PC-3 (cell line): ENCODE results near the gene CMC2. TPM values are rescaled to one million over a fixed set of nuclear protein-coding genes. Genes with fewer than 3 reads are reported as not detected.

Experiments
- ATAC-seq: fragments of 200-7000 bp; cut with Tn5 transposase; 2 replicates; pipeline ENCODE4 v1.9.1; 2020; ENCODE audit warnings: mild to moderate bottlenecking, moderate library complexity
- BruUV-seq: library from RNA; stranded (reverse); fragments of 400-500 nt; replicated peaks from 2 replicates; lab custom pipeline; 2021; lab: Mats Ljungman, UMichigan
- CTCF ChIA-PET: fragments of 300-600 bp; sonication (Branson Sonifier 250); formaldehyde crosslinking; loops from one replicate; lab custom pipeline; 2022; ENCODE audit warnings: antibody characterized with exemption; lab: Charles Lee
- POLR2A ChIA-PET: fragments of 300-600 bp; sonication (Branson Sonifier 250); formaldehyde crosslinking; loops from one replicate; lab custom pipeline; 2022; ENCODE audit warnings: antibody characterized with exemption; ENCODE audit not compliant: unreplicated experiment; lab: Charles Lee
- DNase-seq: peaks from one replicate; pipeline ENCODE4 v3.0.0-alpha.2; 2015
- H2AFZ ChIP-seq: fragments of 300-600 bp; sonication (generic); 2 replicates; pipeline ENCODE4 v1.6.0; 2016; ENCODE audit warnings: antibody characterized with exemption, low read length
- H3F3A ChIP-seq: fragments of 300-600 bp; sonication (generic); one replicate; pipeline ENCODE4 v1.6.0; 2017; ENCODE audit warnings: antibody characterized with exemption, low read length, control low read depth, mild to moderate bottlenecking; ENCODE audit not compliant: unreplicated experiment
- H3K27ac ChIP-seq: fragments of 300-600 bp; sonication (generic); 2 replicates; pipeline ENCODE4 v1.5.1; 2016; ENCODE audit warnings: mild to moderate bottlenecking, low read length
- H3K27me3 ChIP-seq: fragments of 300-600 bp; sonication (generic); 2 replicates; pipeline ENCODE4 v1.6.1; 2016; ENCODE audit warnings: low read length, mixed read lengths
- H3K36me3 ChIP-seq: fragments of 300-600 bp; sonication (generic); 2 replicates; pipeline ENCODE4 v1.6.1; 2016; ENCODE audit warnings: low read depth, mixed run types, low read length, mixed read lengths
- H3K4me1 ChIP-seq: fragments of 300-600 bp; sonication (generic); 2 replicates; pipeline ENCODE4 v1.5.1; 2016; ENCODE audit warnings: low read length; ENCODE audit not compliant: insufficient read depth
- H3K4me2 ChIP-seq: fragments of 300-600 bp; sonication (generic); 2 replicates; pipeline ENCODE4 v1.6.0; 2016; ENCODE audit warnings: low read length
- H3K4me3 ChIP-seq: fragments of 300-600 bp; sonication (generic); 2 replicates; pipeline ENCODE4 v1.5.1; 2016; ENCODE audit warnings: mild to moderate bottlenecking, low read length, mixed read lengths
- H3K79me2 ChIP-seq: fragments of 300-600 bp; sonication (generic); 2 replicates; pipeline ENCODE4 v1.6.1; 2017; ENCODE audit warnings: low read length, mixed read lengths
- H3K9ac ChIP-seq: fragments of 300-600 bp; sonication (generic); 2 replicates; pipeline ENCODE4 v1.6.0; 2016; ENCODE audit warnings: mild to moderate bottlenecking, low read length
- H3K9me2 ChIP-seq: fragments of 300-600 bp; sonication (generic); replicated peaks from 2 replicates; pipeline ENCODE4 v1.6.1; 2016; ENCODE audit warnings: mixed run types, low read length, mixed read lengths
- H3K9me3 ChIP-seq: fragments of 300-600 bp; sonication (generic); 2 replicates; pipeline ENCODE4 v1.6.1; 2016; ENCODE audit warnings: low read length, mixed read lengths
- H4K20me1 ChIP-seq: fragments of 300-600 bp; sonication (generic); 2 replicates; pipeline ENCODE4 v1.6.1; 2016; ENCODE audit warnings: low read length, mixed read lengths
- CTCF ChIP-seq: fragments of 300-600 bp; sonication (generic); conservative IDR thresholded peaks from 2 replicates; pipeline ENCODE4 v1.5.1; 2017; ENCODE audit warnings: antibody characterized with exemption, low read depth, mild to moderate bottlenecking, low read length
- EZH2 ChIP-seq: fragments of 300-600 bp; sonication (generic); IDR thresholded peaks from one replicate; pipeline ENCODE4 v1.6.1; 2017; ENCODE audit warnings: antibody characterized with exemption, mild to moderate bottlenecking, low read length; ENCODE audit not compliant: unreplicated experiment
- EZH2phosphoT487 ChIP-seq: fragments of 300-600 bp; sonication (generic); IDR thresholded peaks from 2 replicates; pipeline ENCODE4 v1.6.1; 2018; ENCODE audit warnings: mild to moderate bottlenecking, antibody characterized with exemption, low read length, borderline replicate concordance
- intact Hi-C: fragments of 100-400 bp; cut with micrococcal nuclease; formaldehyde crosslinking; loops from 2 replicates; pipeline ENCODE4 v1.9.0; 2023
- total RNA-seq: library from RNA; depleted of rRNA; stranded (reverse); fragments of >200 nt; gene quantifications from 2 replicates; pipeline ENCODE4 v1.2.3, GENCODE V29; 2014

The CMC2 gene
- total RNA-seq, 1 experiment from 2014 or later: 86.2 TPM

GRCh38 chr16:81040131-81040530 is 33.4 kb upstream of the CMC2 start:
- H4K20me1 ChIP-seq: no peaks in the 10 kb centered on the region
- no peak overlapping the region for H3K4me2 ChIP-seq
- TF ChIP-seq EZH2phosphoT487: no peak
- TF ChIP-seq CTCF: no peak
- no peak for TF ChIP-seq EZH2
- peaks cover 8% of the 10 kb centered on the region for H3K4me1 ChIP-seq
- H3K79me2 ChIP-seq: peaks cover 41% of the 10 kb centered on the region
- DNase-seq (no peak), ATAC-seq (no peak)
- intact Hi-C loops: no loop called here
- no peak overlapping the region for H2AFZ ChIP-seq
- no peaks in the 10 kb centered on the region for H3K9me3 ChIP-seq
- no peak overlapping the region for H3K27ac ChIP-seq
- peaks cover 7% of the 10 kb centered on the region; the same call in 1 of the 2 replicates for H3K36me3 ChIP-seq
- H3K9ac ChIP-seq: no peak overlapping the region
- no peak overlapping the region for H3K4me3 ChIP-seq
- CTCF ChIA-PET: no interaction called here
- no TSS peak for BruUV-seq
- no peaks in the 10 kb centered on the region for H3K27me3 ChIP-seq
- H3K9me2 ChIP-seq: no peaks in the 10 kb centered on the region
- H3F3A ChIP-seq: no peaks in the 10 kb centered on the region
- POLR2A ChIA-PET: no interaction called here

GRCh38 chr16:81036751-81037350 is 30.2 kb upstream of the CMC2 start:
- H3K9ac ChIP-seq: peak overlapping the region; percentile 70
- H3K4me1 ChIP-seq: peaks cover 9% of the 10 kb centered on the region
- H3K36me3 ChIP-seq: no peaks in the 10 kb centered on the region
- peaks cover 41% of the 10 kb centered on the region for H3K79me2 ChIP-seq
- no peak for TF ChIP-seq CTCF
- TF ChIP-seq EZH2phosphoT487: no peak
- no peak for TF ChIP-seq EZH2
- H3K4me2 ChIP-seq: peak overlapping the region; percentile 92
- no peaks in the 10 kb centered on the region for H3F3A ChIP-seq
- TSS peak; percentile 52 for BruUV-seq
- ChIA-PET POLR2A (interaction anchor here (0.6 kb wide), 1 partner anchor 29 kb away, joined by 3 read pairs; no protein-coding TSS in a partner anchor), CTCF (interaction anchor here (1.3 kb wide), 1 partner anchor 162 kb away, joined by 7 read pairs; no protein-coding TSS in a partner anchor)
- DNase-seq: peak; percentile 28
- no peaks in the 10 kb centered on the region for H3K27me3 ChIP-seq
- peak overlapping the region; percentile 59 for H2AFZ ChIP-seq
- 0 out of 2 replicates have a peak, but pooled peaks have one; percentile 3 for ATAC-seq
- no peaks in the 10 kb centered on the region for H4K20me1 ChIP-seq
- H3K9me2 ChIP-seq: no peaks in the 10 kb centered on the region
- H3K4me3 ChIP-seq: peak overlapping the region; percentile 94
- no peaks in the 10 kb centered on the region for H3K9me3 ChIP-seq
- no peak overlapping the region for H3K27ac ChIP-seq
- intact Hi-C loops: loop anchor here (5.0 to 10.0 kb wide), 3 partner anchors 40 to 700 kb away; partner anchors contain the start of gene C16orf46
